A549 treated with Hydrocortisone at 1 μM for 4 hours (cell line): Measurements from ENCODE around the gene C4orf46. TPM values are rescaled to one million over a fixed set of nuclear protein-coding genes. Genes with fewer than 3 reads are reported as not detected.

Experiments
- total RNA-seq: library from RNA; stranded (reverse); fragments of 200-300 nt; extraction: Qiagen RNA extraction; gene quantifications from 5 replicates; pipeline ENCODE4 v1.2.3, GENCODE V29; 2022

The C4orf46 gene
- 7.2 to 8.7 TPM (median 7.8 TPM) in 5 replicates for total RNA-seq

DNA sequence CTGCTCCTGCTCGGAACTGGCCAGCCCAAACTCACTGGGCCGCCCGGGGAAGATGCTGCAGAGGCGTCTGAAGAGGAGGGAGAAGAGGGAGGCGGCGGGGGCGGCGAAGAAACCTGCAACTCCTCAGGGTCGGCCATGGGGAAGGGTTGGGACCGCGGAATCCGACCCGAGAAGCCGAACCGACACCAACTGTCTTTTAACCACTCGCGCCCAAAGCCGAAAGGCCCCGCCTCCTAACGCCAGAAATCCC is at the start of gene C4orf46:
TSS of gene C4orf46 (minus strand) at position 223 of the 250 bp plus-strand sequence. CDS start at position 137, 86 bp downstream.

GRCh38 chr4:158671915-158672806 is 474 bp upstream of the C4orf46 start, which contains the start of gene ETFDH:
ETFDH (plus strand) TSS chr4:158672296; CDS start chr4:158672457, 161 bp downstream.

Other genes with a start within 250 kb of the C4orf46 start
- gene RXFP1, start 150.0 kb downstream of the C4orf46 start, total RNA-seq = not detected in 5 replicates
- 4.0 to 5.4 TPM (median 4.6 TPM) in 5 replicates for gene ETFDH, start 409 bp upstream of the C4orf46 start, total RNA-seq
- gene PPID, start 51.5 kb upstream of the C4orf46 start, total RNA-seq = 30.8 to 38.8 TPM (median 34.1 TPM) in 5 replicates
- 5.0 to 7.9 TPM (median 6.2 TPM) in 5 replicates for gene FNIP2, start 97.1 kb upstream of the C4orf46 start, total RNA-seq